Measurements from ENCODE around the gene COQ10B.

COQ10B gene

DNA sequence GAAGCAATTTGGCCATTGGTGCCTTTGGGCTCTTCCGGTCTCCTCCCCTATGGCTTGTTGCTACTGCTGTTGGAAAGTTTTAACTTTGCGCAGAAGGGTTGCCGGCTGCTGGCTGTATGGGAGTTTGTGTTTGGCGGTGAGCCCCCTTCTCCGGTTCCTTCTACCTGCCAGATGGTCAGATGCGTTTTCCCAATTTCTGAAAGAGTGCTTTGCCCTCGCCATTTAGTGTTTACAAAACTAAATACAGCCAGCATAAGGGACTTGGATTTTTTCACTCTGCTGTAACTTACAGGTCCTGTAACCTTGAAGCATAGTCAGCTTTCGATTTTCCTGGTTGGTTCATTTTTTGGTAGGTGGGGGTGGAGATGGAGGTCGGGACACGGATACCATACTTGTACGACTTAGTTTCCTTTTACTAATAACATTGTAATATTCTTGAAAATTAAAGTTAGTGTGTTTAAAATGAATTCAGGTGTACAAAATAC, 604 bp downstream of the COQ10B start:
- H3K4me3 ChIP-seq (ENCODE audit: low read depth, low read length) = peak overlapping the region; percentile 97
- TF ChIP-seq, protein P1, sequence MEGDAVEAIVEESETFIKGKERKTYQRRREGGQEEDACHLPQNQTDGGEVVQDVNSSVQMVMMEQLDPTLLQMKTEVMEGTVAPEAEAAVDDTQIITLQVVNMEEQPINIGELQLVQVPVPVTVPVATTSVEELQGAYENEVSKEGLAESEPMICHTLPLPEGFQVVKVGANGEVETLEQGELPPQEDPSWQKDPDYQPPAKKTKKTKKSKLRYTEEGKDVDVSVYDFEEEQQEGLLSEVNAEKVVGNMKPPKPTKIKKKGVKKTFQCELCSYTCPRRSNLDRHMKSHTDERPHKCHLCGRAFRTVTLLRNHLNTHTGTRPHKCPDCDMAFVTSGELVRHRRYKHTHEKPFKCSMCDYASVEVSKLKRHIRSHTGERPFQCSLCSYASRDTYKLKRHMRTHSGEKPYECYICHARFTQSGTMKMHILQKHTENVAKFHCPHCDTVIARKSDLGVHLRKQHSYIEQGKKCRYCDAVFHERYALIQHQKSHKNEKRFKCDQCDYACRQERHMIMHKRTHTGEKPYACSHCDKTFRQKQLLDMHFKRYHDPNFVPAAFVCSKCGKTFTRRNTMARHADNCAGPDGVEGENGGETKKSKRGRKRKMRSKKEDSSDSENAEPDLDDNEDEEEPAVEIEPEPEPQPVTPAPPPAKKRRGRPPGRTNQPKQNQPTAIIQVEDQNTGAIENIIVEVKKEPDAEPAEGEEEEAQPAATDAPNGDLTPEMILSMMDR (IDR thresholded peaks at IDR 0.05; ENCODE audit: low read depth, low read length) = no peak

DNA sequence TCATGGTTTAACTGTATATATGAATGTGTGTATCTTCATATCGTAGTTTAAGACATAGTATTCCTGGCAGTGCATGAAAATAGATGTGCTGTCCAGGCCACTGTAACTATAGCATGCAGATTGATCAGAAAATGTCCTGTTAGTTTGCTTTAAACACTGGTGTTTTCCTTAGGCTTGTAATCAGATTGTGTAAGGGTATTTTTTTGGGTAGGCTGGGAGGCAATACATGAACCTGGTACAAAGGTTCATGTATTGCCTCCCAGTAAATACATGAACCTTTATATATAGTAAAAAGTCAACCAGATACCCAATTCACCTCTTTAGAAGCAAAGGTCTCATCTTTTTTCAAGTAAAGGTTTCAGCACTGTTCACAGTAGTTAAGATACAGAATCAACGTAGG, 1.6 kb downstream of the COQ10B start:
- H3K4me3 ChIP-seq (ENCODE audit: low read depth, low read length) = peak overlapping the region; percentile 97
- TF ChIP-seq, protein P1 (IDR thresholded peaks at IDR 0.05; ENCODE audit: low read depth, low read length) = no peak

DNA sequence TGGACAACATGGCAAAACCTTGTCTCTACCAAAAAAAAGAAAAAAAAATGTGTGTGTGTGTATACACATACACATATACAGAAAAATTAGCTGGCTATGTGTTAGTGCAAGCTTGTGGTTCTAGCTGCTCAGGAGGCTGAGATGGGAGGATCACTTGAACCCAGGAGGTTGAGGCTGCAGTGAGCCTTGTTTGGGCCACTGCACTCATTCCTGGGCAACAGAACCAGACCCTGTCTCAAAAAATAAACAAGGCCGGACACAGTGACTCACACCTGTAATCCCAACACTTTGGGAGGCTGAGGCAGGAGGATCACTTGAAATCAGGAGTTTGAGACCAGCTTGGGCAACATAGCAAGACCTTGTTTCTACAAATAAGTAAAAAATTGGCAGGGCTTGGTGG, 2.1 kb downstream of the COQ10B start:
- TF ChIP-seq, protein P1 (IDR thresholded peaks at IDR 0.05; ENCODE audit: low read depth, low read length) = no peak
- no peak overlapping the region for H3K4me3 ChIP-seq (ENCODE audit: low read depth, low read length)

DNA sequence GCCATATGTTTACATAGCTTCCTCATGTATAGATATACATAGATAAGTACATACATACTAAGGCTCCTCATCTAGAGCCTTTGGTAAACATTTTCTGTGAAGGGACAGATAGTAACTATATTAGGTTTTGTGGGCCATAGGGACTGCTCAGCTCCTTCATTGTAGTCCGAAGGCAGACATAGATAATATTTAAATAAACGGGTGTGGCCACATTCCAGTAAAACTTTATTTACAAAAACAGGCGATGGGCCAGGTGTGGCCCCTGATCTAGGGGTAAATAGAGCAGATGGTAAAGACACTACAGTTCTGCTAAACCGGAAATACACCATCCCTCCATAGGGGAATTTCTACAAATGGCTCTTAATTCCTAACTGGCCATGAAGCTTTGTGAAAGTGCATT, 7.3 kb downstream of the COQ10B start:
- TF ChIP-seq, protein P1 (IDR thresholded peaks at IDR 0.05; ENCODE audit: low read depth, low read length) = no peak

DNA sequence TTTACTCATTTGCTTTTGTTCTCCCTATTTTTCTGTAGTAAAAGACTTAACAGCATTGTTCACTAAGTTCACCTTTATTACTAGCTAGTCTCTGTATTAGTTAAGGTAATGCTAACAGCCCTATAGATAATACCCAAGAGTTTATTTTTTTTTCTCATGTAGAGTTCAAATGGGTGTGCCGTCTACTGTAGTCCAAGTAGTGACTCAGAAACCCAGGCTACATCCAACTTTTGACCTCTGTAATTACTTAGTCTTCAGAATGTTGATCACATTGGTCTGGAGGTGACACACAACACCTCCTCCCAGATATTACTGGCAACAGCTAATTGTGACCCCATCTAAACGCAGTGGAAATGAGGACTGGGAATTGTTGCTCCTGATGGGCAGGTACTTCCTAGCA, 7.7 kb downstream of the COQ10B start:
- TF ChIP-seq, protein P1 (IDR thresholded peaks at IDR 0.05; ENCODE audit: low read depth, low read length) = no peak
- H3K4me3 ChIP-seq (ENCODE audit: low read depth, low read length) = no peak overlapping the region

More for the DNA sequence above, 7.3 kb downstream of the COQ10B start:
- H3K4me3 ChIP-seq (ENCODE audit: low read depth, low read length) = no peak overlapping the region

DNA sequence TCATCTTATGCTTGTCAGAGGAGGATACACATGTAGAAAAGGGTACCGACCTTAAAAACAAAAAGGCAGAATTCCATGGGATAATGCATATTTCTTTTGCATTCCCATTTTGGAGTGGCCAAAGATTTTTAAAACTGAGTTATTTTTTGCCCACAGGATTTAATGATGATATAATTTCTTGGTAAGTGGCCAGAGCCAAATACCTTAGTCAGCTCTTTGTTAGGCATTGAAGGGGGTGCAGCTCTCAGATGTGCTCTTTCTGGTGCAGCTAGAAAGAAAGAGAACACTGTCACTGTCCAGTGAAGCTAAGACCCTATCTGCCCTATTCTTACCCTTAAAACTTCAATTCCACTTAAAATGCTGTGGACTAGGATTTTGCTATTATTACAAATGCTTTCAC, 10.8 kb downstream of the COQ10B start:
- TF ChIP-seq, protein P1 (IDR thresholded peaks at IDR 0.05; ENCODE audit: low read depth, low read length) = no peak
- H3K4me3 ChIP-seq (ENCODE audit: low read depth, low read length) = no peak overlapping the region

DNA sequence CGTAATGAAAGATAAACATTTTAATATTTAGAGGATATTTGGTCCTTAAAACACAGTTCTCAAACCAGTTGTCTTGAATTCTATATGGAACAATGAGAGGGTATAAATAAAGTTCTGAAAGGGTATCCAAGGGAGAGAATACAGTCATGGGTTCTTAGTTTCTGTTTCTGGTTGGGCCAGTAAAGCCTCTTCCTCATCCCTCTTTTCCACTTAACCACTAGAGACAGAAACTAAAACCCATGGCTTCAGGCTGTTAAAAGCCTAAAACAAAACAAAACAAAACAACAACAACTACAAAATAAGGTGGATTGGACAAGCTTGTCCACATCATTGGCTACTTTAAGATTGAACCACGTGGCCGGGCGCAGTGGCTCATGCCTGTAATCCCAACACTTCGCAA, 18.8 kb downstream of the COQ10B start:
- TF ChIP-seq, protein P1 (IDR thresholded peaks at IDR 0.05; ENCODE audit: low read depth, low read length) = no peak

More for the DNA sequence above, 18.8 kb downstream of the COQ10B start:
- H3K4me3 ChIP-seq (ENCODE audit: low read depth, low read length) = no peak overlapping the region
